ENCODE results near the gene MACROD2. TPM values are rescaled to one million over a fixed set of nuclear protein-coding genes. Genes with fewer than 3 reads are reported as not detected.

Gene MACROD2
- total RNA-seq, 1 experiment from 2014 or later, result 1.4 TPM

DNA sequence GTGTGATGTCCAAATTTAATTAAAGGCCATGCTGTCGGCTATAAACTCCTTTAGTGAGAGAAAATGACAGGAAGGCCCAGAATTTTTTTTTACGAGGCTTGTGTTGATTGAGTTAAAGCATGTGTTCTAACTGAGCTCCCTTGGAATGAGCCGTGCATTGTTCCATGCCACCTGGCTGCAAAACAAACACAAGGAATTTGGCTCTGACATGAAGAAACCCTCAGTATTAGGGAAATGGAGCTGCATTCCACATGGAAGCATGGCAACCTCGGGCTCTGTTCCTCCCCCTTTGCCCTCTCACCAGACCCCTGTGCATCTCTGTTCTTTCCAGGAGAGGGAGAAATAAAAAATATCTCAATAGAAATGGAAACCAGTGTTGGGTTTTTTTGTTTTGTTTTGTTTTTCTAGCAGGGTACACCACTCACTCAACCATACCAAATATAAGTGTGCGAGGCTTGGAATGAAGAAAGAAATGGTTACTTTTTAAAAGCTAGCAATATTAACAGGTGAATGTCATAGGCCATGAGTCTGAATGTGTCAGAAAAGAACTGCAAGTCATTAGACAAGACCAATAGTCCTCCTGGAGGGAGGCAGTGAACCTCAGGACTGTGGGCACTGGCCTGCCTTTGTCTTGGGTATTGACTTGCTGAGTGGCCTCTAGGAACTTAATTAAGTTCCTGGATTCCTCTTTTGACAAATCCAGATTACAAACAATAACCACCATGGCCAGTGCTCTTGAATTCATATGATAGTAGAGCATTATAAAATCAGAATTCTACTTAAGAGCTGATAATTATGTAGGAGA, 1642.8 kb downstream of the MACROD2 start:
- H3K9me3 ChIP-seq (ENCODE audit: low read depth, low read length, poor library complexity, severe bottlenecking), result peaks cover 3% of the 10 kb centered on the region
- no TSS peak for BruUV-seq (replicated peaks)
- H3K27me3 ChIP-seq (replicated peaks; ENCODE audit: insufficient read depth, low read depth, low read length, poor library complexity), result no peaks in the 10 kb centered on the region
- no peak for DNase-seq (ENCODE audit: low spot score)
- intact Hi-C loops (cut with micrococcal nuclease; ENCODE audit: unreplicated experiment), result no loop called here
- TF ChIP-seq EZH2 (IDR thresholded peaks at IDR 0.05; ENCODE audit: borderline replicate concordance, low read depth, low read length, poor library complexity, severe bottlenecking), result no peak
- TF ChIP-seq, protein P1, sequence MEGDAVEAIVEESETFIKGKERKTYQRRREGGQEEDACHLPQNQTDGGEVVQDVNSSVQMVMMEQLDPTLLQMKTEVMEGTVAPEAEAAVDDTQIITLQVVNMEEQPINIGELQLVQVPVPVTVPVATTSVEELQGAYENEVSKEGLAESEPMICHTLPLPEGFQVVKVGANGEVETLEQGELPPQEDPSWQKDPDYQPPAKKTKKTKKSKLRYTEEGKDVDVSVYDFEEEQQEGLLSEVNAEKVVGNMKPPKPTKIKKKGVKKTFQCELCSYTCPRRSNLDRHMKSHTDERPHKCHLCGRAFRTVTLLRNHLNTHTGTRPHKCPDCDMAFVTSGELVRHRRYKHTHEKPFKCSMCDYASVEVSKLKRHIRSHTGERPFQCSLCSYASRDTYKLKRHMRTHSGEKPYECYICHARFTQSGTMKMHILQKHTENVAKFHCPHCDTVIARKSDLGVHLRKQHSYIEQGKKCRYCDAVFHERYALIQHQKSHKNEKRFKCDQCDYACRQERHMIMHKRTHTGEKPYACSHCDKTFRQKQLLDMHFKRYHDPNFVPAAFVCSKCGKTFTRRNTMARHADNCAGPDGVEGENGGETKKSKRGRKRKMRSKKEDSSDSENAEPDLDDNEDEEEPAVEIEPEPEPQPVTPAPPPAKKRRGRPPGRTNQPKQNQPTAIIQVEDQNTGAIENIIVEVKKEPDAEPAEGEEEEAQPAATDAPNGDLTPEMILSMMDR (conservative IDR thresholded peaks at IDR 0.05; ENCODE audit: low read depth, low read length), result no peak
- ChIA-PET CTCF (no interaction called here), POLR2A (ENCODE audit: low non-redundant PET) (no interaction called here)
- no peaks in the 10 kb centered on the region for H3K4me1 ChIP-seq (ENCODE audit: insufficient read depth, low read length, poor library complexity, severe bottlenecking)
- no peak overlapping the region for H3K4me3 ChIP-seq (ENCODE audit: low read depth, low read length, poor library complexity, severe bottlenecking)
- no peak overlapping the region for H3K27ac ChIP-seq (ENCODE audit: low read depth, low read length, poor library complexity, severe bottlenecking)
- no peaks in the 10 kb centered on the region for H3K36me3 ChIP-seq (ENCODE audit: insufficient read depth, low read length, poor library complexity, severe bottlenecking)

DNA sequence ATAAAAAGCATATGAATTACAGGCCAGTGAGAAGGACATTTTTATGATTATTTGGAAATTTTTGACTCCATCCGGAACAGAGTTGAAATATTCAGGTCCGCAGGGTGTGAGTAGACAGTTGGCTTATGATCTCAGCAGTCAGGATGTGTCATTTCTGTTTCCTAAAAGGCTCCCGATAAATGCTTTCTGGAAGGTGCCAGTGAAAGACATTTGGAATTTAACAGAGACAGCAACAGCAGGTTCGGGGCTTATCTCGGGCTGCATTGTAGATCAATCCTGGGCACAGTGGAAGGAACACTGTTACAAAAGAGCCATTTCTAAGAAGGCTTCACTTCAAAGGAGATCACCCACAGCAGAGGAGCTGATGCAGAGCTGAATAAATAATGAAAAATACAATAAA, 1643.5 kb downstream of the MACROD2 start:
- Histone ChIP-seq H3K27me3 (replicated peaks; ENCODE audit: insufficient read depth, low read depth, low read length, poor library complexity) (no peaks in the 10 kb centered on the region), H3K9me3 (ENCODE audit: low read depth, low read length, poor library complexity, severe bottlenecking) (peaks cover 4% of the 10 kb centered on the region), H3K27ac (ENCODE audit: low read depth, low read length, poor library complexity, severe bottlenecking) (no peak overlapping the region), H3K36me3 (ENCODE audit: insufficient read depth, low read length, poor library complexity, severe bottlenecking) (no peaks in the 10 kb centered on the region), H3K4me1 (ENCODE audit: insufficient read depth, low read length, poor library complexity, severe bottlenecking) (no peaks in the 10 kb centered on the region), H3K4me3 (ENCODE audit: low read depth, low read length, poor library complexity, severe bottlenecking) (no peak overlapping the region)
- ChIA-PET POLR2A (ENCODE audit: low non-redundant PET) (no interaction called here), CTCF (no interaction called here)
- intact Hi-C loops (cut with micrococcal nuclease; ENCODE audit: unreplicated experiment), result no loop called here
- BruUV-seq (replicated peaks), result no TSS peak
- no peak for DNase-seq (ENCODE audit: low spot score)
- no peak for TF ChIP-seq EZH2 (IDR thresholded peaks at IDR 0.05; ENCODE audit: borderline replicate concordance, low read depth, low read length, poor library complexity, severe bottlenecking)
- TF ChIP-seq, protein P1 (conservative IDR thresholded peaks at IDR 0.05; ENCODE audit: low read depth, low read length), result no peak

DNA sequence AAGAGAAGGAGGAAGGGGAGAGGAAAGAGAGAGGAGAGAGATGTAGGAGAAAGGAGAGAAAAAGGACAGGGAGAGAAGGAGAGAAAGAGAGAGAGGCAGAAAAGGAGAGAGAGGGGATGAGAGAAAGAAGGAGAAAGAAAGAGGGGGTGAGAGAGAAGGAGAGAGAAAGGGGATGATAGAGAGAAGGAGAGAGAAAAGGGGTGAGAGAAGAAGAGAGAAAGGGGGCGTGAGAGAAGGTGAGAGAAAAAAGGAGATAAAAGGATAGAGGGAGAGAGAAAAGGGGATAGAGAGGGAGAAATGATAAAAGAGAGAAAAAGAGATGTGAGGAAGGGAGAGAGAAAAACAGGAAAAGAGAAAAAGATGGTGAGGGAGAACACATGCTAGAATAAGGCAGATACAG, 1644.5 kb downstream of the MACROD2 start:
- ChIA-PET POLR2A (ENCODE audit: low non-redundant PET) (no interaction called here), CTCF (no interaction called here)
- Histone ChIP-seq H3K27ac (ENCODE audit: low read depth, low read length, poor library complexity, severe bottlenecking) (no peak overlapping the region), H3K4me1 (ENCODE audit: insufficient read depth, low read length, poor library complexity, severe bottlenecking) (no peaks in the 10 kb centered on the region), H3K27me3 (replicated peaks; ENCODE audit: insufficient read depth, low read depth, low read length, poor library complexity) (no peaks in the 10 kb centered on the region), H3K9me3 (ENCODE audit: low read depth, low read length, poor library complexity, severe bottlenecking) (peaks cover 8% of the 10 kb centered on the region), H3K4me3 (ENCODE audit: low read depth, low read length, poor library complexity, severe bottlenecking) (no peak overlapping the region), H3K36me3 (ENCODE audit: insufficient read depth, low read length, poor library complexity, severe bottlenecking) (no peaks in the 10 kb centered on the region)
- TF ChIP-seq, protein P1 (conservative IDR thresholded peaks at IDR 0.05; ENCODE audit: low read depth, low read length), result no peak
- no peak for TF ChIP-seq EZH2 (IDR thresholded peaks at IDR 0.05; ENCODE audit: borderline replicate concordance, low read depth, low read length, poor library complexity, severe bottlenecking)
- no peak for DNase-seq (ENCODE audit: low spot score)
- intact Hi-C loops (cut with micrococcal nuclease; ENCODE audit: unreplicated experiment), result no loop called here
- BruUV-seq (replicated peaks), result no TSS peak
